Muscle of arm (tissue), 14 donors: ENCODE data around the gene PRKAG1. TPM values are rescaled to one million over a fixed set of nuclear protein-coding genes. Genes with fewer than 3 reads are reported as not detected.
"Not testable (repeated sequence)": the region's sequence is repeated elsewhere in the genome, so short reads cannot be mapped to it uniquely, and the experiment has no call there.

Source experiments
- DNase-seq: peaks from one replicate; pipeline ENCODE4 v3.0.0-alpha.2; 2013
- long read RNA-seq, 11 donors: transcript quantifications; one replicate each; lab custom pipeline, GENCODE V29; 2026
- polyA plus RNA-seq, 12 donors: library from polyadenylated mRNA; unstranded; fragments of 120-200 nt; gene quantifications; one replicate each; pipeline ENCODE4 v1.2.1, GENCODE V29; 2013; ENCODE audit not compliant: insufficient read length in 12 of 12

PRKAG1 gene
- polyA plus RNA-seq: 10 to 100 TPM in 11 of 12 donors, not detected in 1; 52.9 to 77.7 (median 59.4) TPM
- long read RNA-seq, donor 1, transcript PRKAG1-206 (12 exons, 1,699 nt): major isoform, 5 of 7 reads
- long read RNA-seq, donor 1, partial matches to known transcripts: 0 of 7 reads
- long read RNA-seq, donor 1, other reads (novel, unspliced or antisense): 0 of 7 reads
- long read RNA-seq, donor 2, transcript PRKAG1-206 (12 exons, 1,699 nt): major isoform, 12 of 14 reads
- long read RNA-seq, donor 2, partial matches to known transcripts: 0 of 14 reads
- long read RNA-seq, donor 2, other reads (novel, unspliced or antisense): 0 of 14 reads
- long read RNA-seq, donor 3, partial matches to known transcripts: 0 of 4 reads
- long read RNA-seq, donor 3, other reads (novel, unspliced or antisense): 0 of 4 reads
- long read RNA-seq, donor 4, partial matches to known transcripts: 0 of 5 reads
- long read RNA-seq, donor 4, other reads (novel, unspliced or antisense): 0 of 5 reads
- long read RNA-seq, donor 5: 0 reads
- long read RNA-seq, donor 6, transcript PRKAG1-206 (12 exons, 1,699 nt): major isoform, 6 of 6 reads
- long read RNA-seq, donor 6, partial matches to known transcripts: 0 of 6 reads
- long read RNA-seq, donor 6, other reads (novel, unspliced or antisense): 0 of 6 reads
- long read RNA-seq, donor 7, partial matches to known transcripts: 14 of 15 reads
- long read RNA-seq, donor 7, other reads (novel, unspliced or antisense): 0 of 15 reads
- long read RNA-seq, donor 8, transcript PRKAG1-206 (12 exons, 1,699 nt): major isoform, 11 of 30 reads
- long read RNA-seq, donor 8, partial matches to known transcripts: 15 of 30 reads
- long read RNA-seq, donor 8, other reads (novel, unspliced or antisense): 0 of 30 reads
- long read RNA-seq, donor 9, partial matches to known transcripts: 0 of 4 reads
- long read RNA-seq, donor 9, other reads (novel, unspliced or antisense): 0 of 4 reads
- long read RNA-seq, donor 10, transcript PRKAG1-206 (12 exons, 1,699 nt): major isoform, 12 of 13 reads
- long read RNA-seq, donor 10, partial matches to known transcripts: 0 of 13 reads
- long read RNA-seq, donor 10, other reads (novel, unspliced or antisense): 0 of 13 reads
- long read RNA-seq, donor 11, transcript PRKAG1-206 (12 exons, 1,699 nt): major isoform, 9 of 9 reads
- long read RNA-seq, donor 11, partial matches to known transcripts: 0 of 9 reads
- long read RNA-seq, donor 11, other reads (novel, unspliced or antisense): 0 of 9 reads

GRCh38 chr12:49018261-49019119 is at the start of gene PRKAG1:
Gene PRKAG1, minus strand, starts transcription at chr12:49018776. Its CDS starts 36 bp downstream, at chr12:49018740.
- peak; percentile 99 for DNase-seq

- no peak for DNase-seq
Observed at GRCh38 chr12:49066120-49066519, 47.5 kb upstream of the PRKAG1 start.

- DNase-seq: no peak
Observed at GRCh38 chr12:49064767-49065152, 46.2 kb upstream of the PRKAG1 start.

GRCh38 chr12:49061916-49062315 is 43.3 kb upstream of the PRKAG1 start:
- DNase-seq: not testable (repeated sequence)

DNA sequence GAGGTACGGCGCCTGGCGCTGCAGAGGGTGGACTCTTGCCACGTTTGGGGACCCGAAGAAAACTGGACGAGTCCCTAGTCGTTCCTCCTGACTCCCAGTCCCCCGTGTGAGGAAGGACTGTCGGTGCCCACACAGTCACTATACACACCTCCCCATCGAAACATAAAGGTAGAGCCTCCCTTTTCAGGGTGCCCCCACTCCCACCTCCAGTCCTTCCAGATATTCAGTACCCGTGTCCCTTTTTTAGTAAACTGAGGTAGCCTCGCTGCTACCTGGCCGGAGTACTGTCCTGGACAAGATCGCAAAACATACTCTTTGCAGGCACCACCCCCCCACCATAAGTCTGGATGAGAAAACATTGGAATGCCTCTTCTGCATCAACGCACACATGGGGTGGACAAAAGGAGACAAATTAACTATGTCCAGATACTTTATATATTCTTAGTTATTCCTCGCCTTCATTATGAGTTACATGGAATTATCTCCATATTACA is 42.6 kb upstream of the PRKAG1 start:
- no peak for DNase-seq

GRCh38 chr12:49060237-49061156 is 41.9 kb upstream of the PRKAG1 start, which contains the start of gene KMT2D:
Gene KMT2D, minus strand, starts transcription at chr12:49060794. Its CDS starts 5,470 bp downstream, at chr12:49055324.
- peak; percentile 96 for DNase-seq

DNA sequence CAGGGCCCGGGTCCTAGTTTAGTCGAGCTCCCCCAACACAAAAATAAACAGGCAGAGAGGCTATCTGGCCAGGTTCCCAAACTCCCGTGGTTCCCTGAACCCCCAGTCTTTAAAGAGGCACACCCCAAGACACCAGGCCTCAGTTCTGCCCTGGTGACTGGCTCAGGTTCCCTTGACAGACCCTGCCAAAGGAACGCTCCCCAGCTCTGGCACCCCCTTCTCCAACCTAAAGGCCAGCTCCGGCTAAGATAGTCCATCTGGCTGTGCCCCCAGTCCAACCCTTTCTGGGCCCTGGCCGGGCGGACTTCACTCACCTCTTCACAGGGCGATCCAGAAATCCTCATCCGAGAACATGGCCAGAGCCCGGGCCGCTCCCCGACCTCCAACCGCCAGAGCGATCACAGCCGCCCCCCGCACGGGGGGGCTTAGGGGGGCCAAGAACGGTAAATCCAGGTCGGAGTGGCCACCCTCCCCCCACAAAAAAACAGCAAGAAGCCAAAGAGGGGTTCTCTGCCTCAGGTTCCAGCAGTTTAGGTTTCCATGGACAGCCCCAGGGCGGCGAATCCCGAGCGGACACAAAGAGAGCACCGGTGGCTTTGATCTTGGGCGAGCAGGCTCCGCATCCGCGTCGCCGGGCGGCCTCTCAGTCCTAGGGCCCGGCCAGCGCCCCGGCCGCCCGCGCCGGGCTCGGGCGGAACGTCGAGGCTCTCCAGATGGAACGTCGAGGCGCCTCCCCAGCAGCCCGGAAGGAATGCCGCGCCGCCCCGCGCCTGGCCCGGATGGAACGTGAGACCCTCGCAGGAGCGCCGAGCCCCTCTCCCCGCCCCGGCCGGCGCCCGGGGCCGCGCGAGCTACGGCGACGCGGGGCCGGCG is 41.0 kb upstream of the PRKAG1 start:
- DNase-seq: no peak

DNA sequence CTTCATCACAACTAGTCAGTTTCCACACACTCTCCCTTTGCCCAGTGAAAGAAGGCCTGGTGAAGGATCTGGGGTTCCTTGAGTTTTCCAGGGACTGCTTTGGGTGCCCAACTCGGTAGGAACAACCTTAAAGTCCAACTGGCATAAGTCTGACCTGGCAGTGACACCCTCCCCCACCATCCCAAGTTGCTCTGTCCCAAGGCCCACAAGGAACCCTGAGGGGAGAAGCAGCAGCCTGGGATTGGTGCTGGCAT is 40.4 kb upstream of the PRKAG1 start:
- no peak for DNase-seq

DNA sequence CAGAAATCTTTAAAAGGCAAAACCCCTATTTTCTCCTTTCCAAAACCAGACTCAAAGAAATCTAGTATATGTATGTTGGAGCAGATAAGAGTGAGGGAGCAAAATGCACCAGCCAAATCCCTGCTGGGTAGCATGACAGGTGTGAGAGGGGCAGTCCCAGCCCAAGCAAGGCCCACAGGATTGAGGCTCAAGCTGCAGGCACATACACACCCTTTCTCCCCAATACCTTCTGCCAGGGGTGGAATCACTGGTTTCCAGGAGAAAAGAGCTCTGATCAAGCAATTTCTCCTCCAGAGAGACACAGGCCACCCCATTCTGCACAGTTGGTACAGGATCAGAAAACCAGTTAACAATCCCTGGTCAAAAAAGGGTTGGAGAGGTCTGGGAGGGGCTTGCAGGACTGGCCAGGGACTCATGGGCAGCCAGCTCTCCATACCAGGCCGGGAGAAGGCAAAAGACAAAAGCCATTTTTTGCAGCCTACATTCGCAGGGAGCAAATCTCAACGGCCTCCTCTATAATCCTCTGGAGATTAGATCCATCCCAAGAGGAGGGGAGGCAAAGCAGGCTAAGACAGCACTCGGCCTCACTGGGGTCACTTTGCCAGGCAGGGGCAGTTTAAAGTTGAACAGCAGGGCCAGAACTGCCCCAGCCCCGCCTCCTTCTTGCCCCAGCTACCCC is 39.9 kb upstream of the PRKAG1 start:
- DNase-seq: no peak

GRCh38 chr12:49057888-49058287 is 39.3 kb upstream of the PRKAG1 start:
- no peak for DNase-seq

DNA sequence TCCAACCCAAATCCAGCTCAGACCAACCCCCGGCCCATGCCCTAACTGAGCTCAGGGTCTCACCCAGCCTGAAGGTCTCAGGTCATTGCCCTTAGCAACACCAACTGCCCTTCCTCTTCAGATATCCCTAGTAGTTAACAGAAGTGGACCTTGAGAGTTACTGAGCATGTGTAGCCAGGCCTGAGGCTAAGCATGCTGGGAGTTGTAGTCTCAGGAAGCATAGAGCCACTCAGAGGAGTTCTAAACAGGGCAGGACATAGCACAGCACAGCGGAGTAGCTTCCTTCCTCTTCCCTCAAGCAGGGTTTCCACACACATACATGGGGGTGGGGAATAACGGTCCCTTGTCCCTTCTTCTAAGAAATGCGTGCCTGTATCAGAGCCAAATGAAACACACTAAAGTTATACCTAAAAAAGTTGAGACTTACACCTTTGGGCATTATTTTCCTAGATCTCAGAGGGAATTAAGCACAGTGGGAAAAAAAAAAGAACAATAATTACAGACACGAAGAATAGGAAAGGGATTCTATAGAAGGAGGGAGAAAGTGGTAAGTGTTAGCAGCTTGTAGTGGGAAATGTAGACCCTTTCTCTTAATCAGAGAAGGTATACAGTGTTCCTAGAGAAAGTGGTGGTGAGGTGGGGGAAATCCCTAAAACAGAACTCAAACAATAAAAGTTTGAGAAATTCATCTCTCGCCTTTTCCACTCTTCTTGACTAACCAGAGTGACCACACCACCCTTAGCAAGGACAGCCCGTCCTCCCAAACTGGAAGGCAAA is 37.6 kb upstream of the PRKAG1 start:
- peak; percentile 58 for DNase-seq

DNA sequence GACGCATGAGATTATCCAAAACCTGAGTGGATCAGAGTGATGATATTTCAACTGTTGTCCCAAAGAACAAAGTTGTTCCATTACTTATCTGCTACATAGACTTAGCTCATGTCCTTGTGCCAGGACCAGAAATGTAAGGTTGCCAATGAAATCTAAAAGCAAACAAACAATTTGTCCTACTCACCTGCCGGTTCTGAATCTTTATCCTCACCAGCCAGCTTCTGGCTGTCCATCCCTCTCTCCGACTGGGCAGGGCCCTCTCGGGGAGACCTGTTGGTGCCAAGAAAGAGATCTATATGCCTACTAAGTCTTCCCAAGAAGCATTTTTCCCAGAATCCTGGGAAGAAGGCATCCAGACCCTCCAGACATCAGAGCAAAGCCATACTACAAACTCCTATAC is 36.5 kb upstream of the PRKAG1 start:
- no peak for DNase-seq

DNA sequence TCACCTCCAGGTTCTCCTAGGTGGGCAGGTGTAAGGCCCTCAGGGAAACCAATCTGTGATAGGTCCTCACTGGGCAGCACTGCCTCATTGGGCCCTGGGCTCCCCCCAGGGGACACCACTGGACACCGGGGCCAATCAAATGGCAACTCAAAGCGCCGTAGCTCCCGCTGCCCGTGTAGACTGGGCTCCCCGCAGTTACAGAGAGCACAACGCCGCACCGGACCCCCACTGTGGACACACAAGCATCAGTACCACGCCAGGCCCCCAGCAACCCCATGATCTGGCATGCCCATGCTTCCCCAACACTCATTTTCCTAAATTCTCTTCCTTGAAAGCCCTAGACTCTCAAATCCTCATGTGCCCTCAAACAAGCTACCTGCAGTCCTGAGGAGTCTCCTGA is 35.9 kb upstream of the PRKAG1 start:
- no peak for DNase-seq

DNA sequence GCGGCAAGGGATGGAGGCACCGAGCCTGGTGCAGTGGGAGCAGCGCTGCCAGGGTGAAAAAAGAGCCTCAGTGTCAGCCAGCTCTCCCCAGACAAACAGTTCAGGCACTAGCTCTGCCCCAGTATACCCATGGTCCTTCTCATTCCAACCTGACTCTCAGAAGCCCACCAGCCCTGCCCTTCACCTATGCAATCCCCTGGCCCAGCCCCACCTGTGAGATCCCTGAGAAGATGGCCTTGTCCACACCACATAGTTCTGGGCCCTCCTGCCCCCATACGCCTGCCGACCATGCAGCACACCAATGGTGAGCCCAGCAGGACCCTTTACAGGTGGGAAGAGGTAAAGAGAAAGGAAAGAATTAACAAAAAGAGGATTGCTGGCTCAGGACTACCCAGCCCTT is 35.5 kb upstream of the PRKAG1 start:
- no peak for DNase-seq

GRCh38 chr12:49052451-49053208 is 34.1 kb upstream of the PRKAG1 start:
- DNase-seq: no peak

GRCh38 chr12:49051777-49052438 is 33.3 kb upstream of the PRKAG1 start:
- DNase-seq: no peak
